ENCODE results near the gene RTP3.

RTP3 gene

GRCh38 chr3:46497556-46498265 lies at the start of gene RTP3:
Gene RTP3 (plus strand): TSS chr3:46497976. CDS start chr3:46498063, 87 bp downstream.
- DNase-seq (ENCODE audit: low read depth): no peak

GRCh38 chr3:46448721-46449120 lies 49.1 kb upstream of the RTP3 start:
- no peak for DNase-seq (ENCODE audit: low read depth)

- DNase-seq (ENCODE audit: low read depth): no peak
Measured at GRCh38 chr3:46449755-46450552, 47.8 kb upstream of the RTP3 start.

GRCh38 chr3:46453526-46454208 lies 44.1 kb upstream of the RTP3 start:
- no peak for DNase-seq (ENCODE audit: low read depth)

DNA sequence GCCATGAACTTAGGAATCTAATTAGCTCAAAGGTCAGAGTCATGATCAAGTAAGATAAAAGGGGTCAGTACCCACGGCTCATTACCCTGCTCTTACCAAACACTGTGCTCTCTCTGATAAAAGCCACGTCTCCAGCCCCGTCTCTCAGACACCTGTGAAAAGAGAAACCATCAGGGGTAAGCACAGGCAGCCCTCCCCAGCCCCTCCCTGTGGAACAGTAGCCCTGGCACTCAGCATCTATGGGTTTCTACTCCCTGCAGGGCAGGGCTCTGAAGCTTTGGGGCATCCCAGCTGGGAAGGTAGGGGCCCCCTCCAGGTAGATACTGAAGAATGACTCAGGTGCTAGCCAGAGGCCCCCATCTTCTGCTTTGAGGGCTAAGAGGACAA lies 43.6 kb upstream of the RTP3 start:
- no peak for DNase-seq (ENCODE audit: low read depth)

DNA sequence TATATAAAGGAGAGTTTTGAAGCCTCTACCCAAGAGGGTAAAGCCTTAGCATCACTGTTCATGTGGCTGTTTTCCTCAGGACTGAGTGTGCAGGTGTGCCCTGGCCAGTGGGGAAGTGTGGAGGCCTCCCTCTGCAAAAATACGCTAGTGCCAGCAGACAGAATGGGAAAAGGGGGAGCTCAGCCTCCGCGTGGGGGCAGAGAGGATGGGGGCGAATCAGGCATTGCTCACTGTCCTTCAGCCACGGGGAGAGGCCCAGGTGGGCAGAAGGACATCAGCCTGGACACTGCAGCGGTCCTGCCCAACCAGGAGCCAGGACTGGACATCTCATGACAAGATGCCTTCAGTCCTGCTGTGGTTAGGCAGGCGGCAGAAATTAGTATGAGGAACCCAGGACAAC lies 43.2 kb upstream of the RTP3 start:
- DNase-seq (ENCODE audit: low read depth): no peak

DNA sequence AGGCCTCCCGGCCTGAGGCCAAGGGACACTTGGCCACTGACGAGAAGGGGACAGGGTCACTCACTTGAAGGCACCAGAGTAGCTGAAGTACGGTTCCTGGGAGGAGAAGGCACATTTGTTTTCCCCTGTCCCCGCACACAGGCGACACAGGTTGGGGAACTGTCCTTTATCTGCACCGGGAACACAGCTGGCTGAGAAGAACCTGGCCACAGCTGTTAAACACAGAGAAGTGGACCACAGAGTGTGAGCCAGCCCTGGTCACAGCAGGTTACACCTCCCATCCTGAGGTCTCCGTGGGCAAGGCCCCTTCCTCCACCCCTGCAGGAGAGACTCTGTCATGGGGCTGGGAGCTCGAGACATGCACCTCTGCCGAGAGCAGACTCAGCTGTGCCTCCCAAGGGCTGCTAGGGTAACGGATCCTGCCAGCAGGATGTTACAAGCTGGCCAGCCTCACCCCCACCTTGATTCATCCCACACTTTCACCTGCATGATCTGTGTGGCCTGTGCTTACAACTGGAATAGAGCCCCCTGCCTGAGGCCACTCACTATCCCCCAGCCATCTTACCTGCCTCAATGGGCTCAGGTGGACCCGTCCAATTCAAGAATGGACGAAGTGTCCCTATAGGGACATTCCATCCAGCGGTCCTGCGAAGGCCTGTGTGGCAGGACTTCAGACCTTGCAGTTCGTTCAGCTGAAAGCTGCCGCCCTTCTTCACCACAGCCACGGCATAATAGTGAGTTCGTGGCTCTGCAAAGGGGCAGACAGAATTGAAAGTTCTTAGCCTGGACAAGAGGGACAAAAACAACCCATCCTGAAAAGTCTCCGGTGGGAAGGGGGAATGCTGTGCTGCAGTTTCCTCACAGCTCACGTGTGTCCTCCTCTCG lies 42.3 kb upstream of the RTP3 start:
- DNase-seq (ENCODE audit: low read depth): no peak

DNA sequence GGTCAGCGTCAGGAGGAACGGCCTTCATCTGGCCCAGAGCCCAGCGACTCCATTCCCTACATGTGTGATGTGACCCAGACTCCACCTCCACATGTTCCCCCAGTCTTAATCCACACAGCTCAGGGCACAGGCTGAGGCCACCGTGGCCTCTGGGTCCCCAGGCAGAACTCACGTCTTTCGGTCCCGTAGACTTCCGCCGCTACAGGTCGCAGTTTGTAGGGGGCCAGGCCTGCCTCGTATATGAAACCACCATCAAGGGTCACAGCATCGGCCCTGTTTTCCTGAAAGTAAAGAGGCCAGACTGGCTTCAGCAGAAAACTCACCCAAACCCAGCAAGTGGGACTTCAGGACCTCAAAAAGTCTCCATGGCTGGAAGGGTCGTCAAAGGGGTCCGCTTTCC lies 41.7 kb upstream of the RTP3 start:
- no peak for DNase-seq (ENCODE audit: low read depth)

DNA sequence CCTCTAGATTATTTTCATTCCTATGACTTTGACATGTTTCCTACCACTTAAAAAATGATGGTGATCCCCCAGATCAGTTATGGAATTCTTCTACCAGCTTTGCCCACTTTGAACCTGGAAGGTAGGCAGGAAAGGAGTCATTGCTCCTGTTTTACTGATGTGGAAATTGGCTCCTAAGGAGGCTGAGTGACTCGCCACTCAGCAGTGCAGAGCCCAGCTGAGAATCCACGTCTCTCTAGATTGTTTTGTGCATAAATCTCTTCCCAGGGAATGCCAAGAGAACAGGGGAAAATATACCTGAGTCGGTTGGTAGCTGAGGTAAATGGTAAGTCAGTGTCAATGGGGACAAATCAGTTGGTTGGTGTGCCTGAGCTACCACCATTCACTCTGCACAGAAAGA lies 37.7 kb upstream of the RTP3 start:
- no peak for DNase-seq (ENCODE audit: low read depth)

DNA sequence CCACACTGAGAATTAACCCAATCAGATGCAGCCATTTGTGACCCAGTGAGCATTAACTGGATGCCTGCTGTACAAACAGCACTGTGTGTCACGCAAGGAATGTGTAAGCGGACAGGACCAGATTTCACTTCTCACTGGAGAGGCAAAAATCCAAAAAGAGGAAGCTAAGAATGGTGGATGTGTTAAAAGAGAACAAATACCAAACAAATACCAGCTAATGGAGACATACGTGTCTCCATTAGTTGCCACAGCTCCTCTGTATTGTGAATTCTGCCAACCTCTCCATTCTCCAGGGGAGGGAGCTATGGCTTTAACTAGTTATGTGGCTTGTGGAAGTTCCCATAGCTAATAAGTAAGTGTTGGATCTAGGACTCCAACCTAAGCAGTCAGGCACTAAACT lies 35.7 kb upstream of the RTP3 start:
- DNase-seq (ENCODE audit: low read depth): no peak

DNA sequence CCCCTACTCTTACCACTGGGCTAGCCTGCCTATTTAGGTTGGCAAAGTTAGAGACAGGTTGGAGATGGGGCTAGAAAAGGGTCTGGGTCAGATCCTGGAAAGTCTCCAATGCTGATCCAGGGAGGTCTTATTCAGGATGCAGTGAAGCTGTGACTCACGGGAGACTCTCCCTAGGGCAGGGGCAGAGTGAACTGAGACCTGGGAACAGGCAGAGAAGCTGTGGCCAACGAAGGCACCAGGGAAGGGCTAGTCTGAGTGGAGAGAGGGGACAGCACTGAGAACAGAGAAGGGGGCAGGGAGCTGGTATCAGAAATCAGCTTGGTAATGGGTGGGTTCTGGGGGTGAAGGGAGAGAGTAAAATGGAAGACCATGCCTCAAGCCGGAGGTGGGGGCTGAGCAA lies 35.3 kb upstream of the RTP3 start:
- no peak for DNase-seq (ENCODE audit: low read depth)

- DNase-seq (ENCODE audit: low read depth): no peak
Measured at GRCh38 chr3:46463120-46463867, 34.5 kb upstream of the RTP3 start.

DNA sequence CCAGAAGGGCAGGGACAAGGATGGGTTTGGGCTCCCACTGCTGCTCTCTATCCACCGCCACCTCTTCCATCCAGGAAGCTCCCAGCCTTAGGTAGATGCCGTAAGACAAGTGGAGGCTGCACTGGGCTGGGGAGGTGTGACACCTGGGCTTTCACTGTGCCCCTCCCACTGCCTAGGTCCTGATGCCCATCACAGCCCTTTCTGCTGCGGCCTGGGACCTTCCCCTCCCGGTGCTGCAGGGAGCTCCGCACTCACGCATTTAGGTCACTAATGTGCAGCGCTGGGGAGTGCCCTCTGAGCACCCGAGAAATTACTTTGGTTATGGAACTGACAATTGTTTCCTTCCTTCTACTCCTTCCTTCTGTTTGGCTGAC lies 33.9 kb upstream of the RTP3 start:
- DNase-seq (ENCODE audit: low read depth): no peak

DNA sequence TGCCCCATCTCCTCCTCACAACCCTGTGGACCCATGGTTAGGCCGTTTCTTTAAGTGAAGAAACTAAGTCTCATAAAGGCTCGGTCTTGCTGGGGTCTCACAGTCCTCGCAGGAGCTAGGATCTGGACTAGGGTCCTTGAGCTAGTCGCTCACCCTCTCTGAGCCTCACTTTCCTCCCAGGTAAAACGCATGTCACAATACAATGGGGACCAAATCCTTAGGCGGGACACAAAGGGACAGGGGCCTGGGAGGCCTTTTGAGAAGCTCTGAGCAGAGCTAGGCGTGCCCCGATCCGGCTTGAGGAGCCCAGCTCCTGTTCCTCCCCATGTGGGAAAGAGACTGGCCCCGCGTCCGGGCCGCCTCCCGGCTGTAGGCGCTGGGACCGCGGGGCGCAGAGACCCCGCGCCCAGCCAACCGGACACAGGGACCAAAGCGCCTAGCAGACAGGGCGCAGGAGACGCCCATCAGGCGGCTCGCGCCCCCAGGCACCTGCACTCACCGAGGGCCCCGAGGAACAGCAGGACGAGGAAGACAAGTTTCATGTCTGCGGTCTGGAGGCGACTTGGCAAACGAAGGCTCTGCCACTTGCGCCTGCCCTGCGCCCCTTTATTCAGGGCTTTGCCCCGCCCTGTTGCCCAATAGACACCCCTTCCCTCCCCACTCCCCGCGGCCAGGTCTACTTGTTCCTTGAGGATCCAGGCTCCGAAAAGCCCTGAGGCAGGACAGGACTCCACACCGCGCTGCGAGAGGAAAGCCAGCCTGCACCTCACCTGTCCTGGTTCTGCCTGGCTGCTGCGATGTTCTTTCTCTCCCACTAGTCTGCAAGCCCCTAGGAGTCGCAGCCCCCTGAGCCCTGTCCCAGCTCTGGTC lies 33.2 kb upstream of the RTP3 start, which contains the start of gene LTF:
LTF (minus strand) TSS at position 580 of the 870 bp plus-strand sequence; CDS start at position 542, 38 bp downstream.
- no peak for DNase-seq (ENCODE audit: low read depth)

DNA sequence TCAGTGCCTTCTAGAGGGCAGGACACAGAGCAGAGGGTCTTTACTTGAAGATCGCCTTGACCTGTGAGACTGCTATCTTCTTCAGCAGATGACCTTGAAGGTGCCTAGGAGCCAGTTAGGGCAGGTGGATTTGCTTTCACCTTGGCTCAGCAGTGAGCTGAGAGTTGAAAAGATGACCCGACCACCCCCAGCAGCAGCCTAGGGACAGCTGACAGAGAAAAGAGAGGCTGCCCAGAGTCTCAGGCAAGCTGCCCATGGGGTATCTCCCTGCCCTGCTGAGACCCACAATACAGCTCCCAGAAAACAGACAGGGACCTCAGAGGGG lies 32.6 kb upstream of the RTP3 start:
- DNase-seq (ENCODE audit: low read depth): no peak

DNA sequence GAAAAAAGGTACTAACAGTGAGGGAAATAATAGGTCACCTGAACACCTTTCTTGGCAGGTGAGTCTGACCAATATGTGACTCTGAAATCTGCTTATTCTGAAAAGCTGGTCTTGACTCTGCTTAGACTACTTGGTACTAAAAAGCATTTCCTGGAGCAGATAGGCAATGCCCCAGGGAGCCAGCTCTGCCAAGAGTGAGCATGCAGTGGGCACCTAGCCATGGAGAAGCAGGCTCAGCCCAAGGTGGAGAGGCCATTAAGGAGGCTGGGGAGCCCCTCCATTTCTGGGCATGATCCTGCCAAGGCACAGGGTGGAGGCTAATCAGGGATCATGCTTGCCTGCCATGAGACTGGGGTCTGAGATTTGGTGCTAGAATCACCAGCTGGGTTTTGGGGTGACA lies 31.5 kb upstream of the RTP3 start:
- no peak for DNase-seq (ENCODE audit: low read depth)

- DNase-seq (ENCODE audit: low read depth): no peak
Measured at GRCh38 chr3:46466871-46467403, 30.8 kb upstream of the RTP3 start.

DNA sequence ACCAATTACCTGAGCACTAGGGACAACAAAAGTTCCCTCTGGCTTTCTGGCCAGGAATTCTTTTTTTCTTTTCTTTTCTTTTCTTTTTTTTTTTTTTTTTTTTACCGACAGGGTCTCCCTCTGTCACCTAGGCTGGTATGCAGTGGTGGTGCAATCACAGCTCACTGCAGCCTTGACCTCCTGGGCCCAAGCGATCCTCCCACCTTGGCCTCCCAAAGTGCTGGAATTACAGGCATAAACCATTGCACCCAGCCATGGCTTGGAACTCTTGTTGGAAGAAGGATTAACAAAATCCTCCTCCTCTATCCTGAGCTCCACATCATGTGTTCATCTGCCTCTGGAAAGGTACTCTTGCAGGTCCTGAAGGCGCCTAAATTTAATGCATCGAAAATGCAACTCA lies 30.2 kb upstream of the RTP3 start:
- no peak for DNase-seq (ENCODE audit: low read depth)

- DNase-seq (ENCODE audit: low read depth): no peak
Measured at GRCh38 chr3:46468753-46469600, 28.8 kb upstream of the RTP3 start.

All from stimulated activated CD8-positive, alpha-beta memory T cell treated with anti-CD3 and anti-CD28 coated beads, Interleukin-4, amount 100 ng/mL, for 24 hours (primary cell).